ENCODE results near the gene OGFR. TPM values are rescaled to one million over a fixed set of nuclear protein-coding genes. Genes with fewer than 3 reads are reported as not detected.

The OGFR gene
- total and polyA plus RNA-seq, 2 donors (not counting 1 experiment from before 2014, with no cell fraction given), result 71.7 to 102 TPM

GRCh38 chr20:62820962-62821725, 16.5 kb downstream of the OGFR start:
- H3K4me2 ChIP-seq (replicated peaks; ENCODE audit: low read depth, low read length, poor library complexity, severe bottlenecking), result no peak overlapping the region
- H3K4me1 Mint-ChIP-seq, result peaks cover 15% of the 10 kb centered on the region
- DNase-seq, result no peak
- CTCF ChIA-PET, result interaction anchor here (1.0 to 1.9 kb wide), 2 partner anchors 13 to 77 kb away, joined by 3 to 4 read pairs; no protein-coding TSS in a partner anchor
- H3K4me3 ChIP-seq (ENCODE audit: control extremely low read depth in 1 of 5, extremely low read depth in 1 of 5, insufficient read depth in 1 of 5, low read depth in 2 of 5, low read length in 4 of 5), result no peak overlapping the region
- intact Hi-C loops (cut with micrococcal nuclease), result no loop called here
- no peaks in the 10 kb centered on the region for H3K9me3 Mint-ChIP-seq (ENCODE audit: insufficient read depth)
- no peaks in the 10 kb centered on the region for H3K36me3 ChIP-seq (replicated peaks in 1 of 2; ENCODE audit: control extremely low read depth in 1 of 2, control insufficient read depth in 1 of 2, extremely low read depth in 1 of 2, insufficient read depth in 2 of 2, low read length in 1 of 2)
- H3K4me1 ChIP-seq (ENCODE audit: control insufficient read depth in 2 of 2, insufficient read depth in 2 of 2, low read length in 2 of 2), result peaks cover 25 to 29% of the 10 kb centered on the region in 2 donors
- POLR2A ChIA-PET, result no interaction called here
- H2AFZ ChIP-seq (ENCODE audit: insufficient read depth, low read depth, low read length, poor library complexity, severe bottlenecking), result no peak overlapping the region
- no peak overlapping the region for H3K27ac ChIP-seq (ENCODE audit: low read length in 2 of 2)
- H3K79me2 ChIP-seq (ENCODE audit: control insufficient read depth, insufficient read depth, low read length), result no peaks in the 10 kb centered on the region
- 94% methylated on average over 12 of the region's 19 CpGs for WGBS (ENCODE audit: insufficient coverage)
- no peak overlapping the region for H3K4me3 Mint-ChIP-seq
- TF ChIP-seq EZH2 (IDR thresholded peaks at IDR 0.05; ENCODE audit: borderline replicate concordance, insufficient read depth, low read depth, low read length, poor library complexity, severe bottlenecking) (no peak), CTCF (IDR thresholded peaks at IDR 0.05) (no peak)
- peaks cover 0 to 11% (median 0%) of the 10 kb centered on the region in 3 donors for H3K9me3 ChIP-seq (ENCODE audit: control extremely low read depth in 1 of 3, control insufficient read depth in 2 of 3, insufficient read depth in 1 of 3, low read length in 2 of 3)
- ATAC-seq (ENCODE audit: low read depth), result no peak
- H3K27ac Mint-ChIP-seq, result no peak overlapping the region
- peaks cover 0 to 38% (median 22%) of the 10 kb centered on the region in 4 experiments for H3K27me3 ChIP-seq (replicated peaks in 1 of 4; ENCODE audit: control extremely low read depth in 1 of 4, control insufficient read depth in 3 of 4, insufficient read depth in 4 of 4, low read length in 3 of 4)
- peaks cover 4% of the 10 kb centered on the region for H3K27me3 Mint-ChIP-seq
- no peak overlapping the region for H3K9ac ChIP-seq (ENCODE audit: low read length)
- H4K20me1 ChIP-seq (ENCODE audit: control insufficient read depth, insufficient read depth, low read length, poor library complexity, severe bottlenecking), result peaks cover 6% of the 10 kb centered on the region

- Mint-ChIP-seq H3K27me3 (no peaks in the 10 kb centered on the region), H3K4me1 (peaks cover 16% of the 10 kb centered on the region), H3K27ac (no peak overlapping the region), H3K4me3 (no peak overlapping the region), H3K9me3 (ENCODE audit: insufficient read depth) (no peaks in the 10 kb centered on the region)
- CTCF ChIA-PET, result interaction anchor here (1.0 to 2.2 kb wide), 3 partner anchors 14 to 187 kb away, joined by 3 to 16 read pairs (median 6); no protein-coding TSS in a partner anchor
- POLR2A ChIA-PET, result no interaction called here
- Histone ChIP-seq H3K9ac (ENCODE audit: low read length) (no peak overlapping the region), H3K4me3 (ENCODE audit: control extremely low read depth in 1 of 5, extremely low read depth in 1 of 5, insufficient read depth in 1 of 5, low read depth in 2 of 5, low read length in 4 of 5) (no peak overlapping the region), H3K36me3 (replicated peaks in 1 of 2; ENCODE audit: control extremely low read depth in 1 of 2, control insufficient read depth in 1 of 2, extremely low read depth in 1 of 2, insufficient read depth in 2 of 2, low read length in 1 of 2) (no peaks in the 10 kb centered on the region), H3K4me1 (ENCODE audit: control insufficient read depth in 2 of 2, insufficient read depth in 2 of 2, low read length in 2 of 2) (peaks cover 23 to 28% of the 10 kb centered on the region in 2 donors), H4K20me1 (ENCODE audit: control insufficient read depth, insufficient read depth, low read length, poor library complexity, severe bottlenecking) (peaks cover 4% of the 10 kb centered on the region), H2AFZ (ENCODE audit: insufficient read depth, low read depth, low read length, poor library complexity, severe bottlenecking) (no peak overlapping the region), H3K27ac (ENCODE audit: low read length in 2 of 2) (no peak overlapping the region), H3K4me2 (replicated peaks; ENCODE audit: low read depth, low read length, poor library complexity, severe bottlenecking) (no peak overlapping the region), H3K9me3 (ENCODE audit: control extremely low read depth in 1 of 3, control insufficient read depth in 2 of 3, insufficient read depth in 1 of 3, low read length in 2 of 3) (peaks cover 0 to 7% (median 0%) of the 10 kb centered on the region in 3 donors), H3K27me3 (replicated peaks in 1 of 4; ENCODE audit: control extremely low read depth in 1 of 4, control insufficient read depth in 3 of 4, insufficient read depth in 4 of 4, low read length in 3 of 4) (peaks cover 0 to 32% (median 18%) of the 10 kb centered on the region in 4 experiments), H3K79me2 (ENCODE audit: control insufficient read depth, insufficient read depth, low read length) (no peaks in the 10 kb centered on the region)
- TF ChIP-seq CTCF (IDR thresholded peaks at IDR 0.05) (no peak), EZH2 (IDR thresholded peaks at IDR 0.05; ENCODE audit: borderline replicate concordance, insufficient read depth, low read depth, low read length, poor library complexity, severe bottlenecking) (no peak)
- 90% methylated on average over 5 of the region's 12 CpGs for WGBS (ENCODE audit: insufficient coverage)
- ATAC-seq (ENCODE audit: low read depth) (no peak), DNase-seq (no peak)
- intact Hi-C loops (cut with micrococcal nuclease), result no loop called here
These were observed 17.1 kb downstream of the OGFR start for GRCh38 chr20:62821726-62822210.

Data from B cell (primary cell).